Activated T-cell treated with anti-CD3 and anti-CD28 coated beads for 48 hours (primary cell): ENCODE results near the gene NACC1.

Experiments
- DNase-seq: peaks from one replicate; pipeline ENCODE4 v3.0.0-alpha.2; 2020; ENCODE audit warnings: low read depth

NACC1 gene

GRCh38 chr19:13100031-13100588, 18.0 kb upstream of the NACC1 start:
- peak; percentile 66 for DNase-seq

- DNase-seq: no peak
These were observed 17.0 kb upstream of the NACC1 start for GRCh38 chr19:13100841-13101589.

GRCh38 chr19:13101590-13102415, 16.3 kb upstream of the NACC1 start:
- DNase-seq: no peak

- DNase-seq: no peak
These were observed 15.7 kb upstream of the NACC1 start for GRCh38 chr19:13102416-13102665.

- no peak for DNase-seq
These were observed 15.1 kb upstream of the NACC1 start, which contains the start of gene LYL1 for GRCh38 chr19:13102666-13103580. LYL1 (minus strand) TSS chr19:13102858; CDS start chr19:13101171, 1,687 bp downstream.

- no peak for DNase-seq
These were observed 14.3 kb upstream of the NACC1 start for GRCh38 chr19:13103581-13104359.

GRCh38 chr19:13104360-13104847, 13.7 kb upstream of the NACC1 start:
- DNase-seq: peak; percentile 72

GRCh38 chr19:13104848-13105711, 13.0 kb upstream of the NACC1 start:
- no peak for DNase-seq

- no peak for DNase-seq
These were observed 8.5 kb upstream of the NACC1 start for GRCh38 chr19:13109361-13110098.

- DNase-seq: no peak
These were observed 7.9 kb upstream of the NACC1 start for GRCh38 chr19:13110099-13110610.

GRCh38 chr19:13112555-13112954, 5.5 kb upstream of the NACC1 start:
- no peak for DNase-seq

GRCh38 chr19:13115936-13116281, 2.2 kb upstream of the NACC1 start:
- DNase-seq: no peak

GRCh38 chr19:13116282-13117175, 1.5 kb upstream of the NACC1 start, which contains the start of gene TRMT1:
TRMT1 (minus strand) TSS chr19:13116740; CDS start chr19:13116399, 341 bp downstream.
- peak; percentile 88 for DNase-seq

GRCh38 chr19:13117176-13117771, 790 bp upstream of the NACC1 start:
- no peak for DNase-seq

- DNase-seq: no peak
These were observed 545 bp downstream of the NACC1 start for GRCh38 chr19:13118424-13119193.

GRCh38 chr19:13119627-13120026, 1.6 kb downstream of the NACC1 start:
- no peak for DNase-seq

GRCh38 chr19:13120031-13120430, 2.0 kb downstream of the NACC1 start:
- DNase-seq: no peak
